ENCODE measurements around the gene EPS8L3. TPM values are rescaled to one million over a fixed set of nuclear protein-coding genes. Genes with fewer than 3 reads are reported as not detected.

Gene EPS8L3
- total and polyA plus RNA-seq, 2 donors (not counting 3 experiments of a cell fraction or from before 2014, with no cell fraction given) = not detected

- Histone ChIP-seq H3K27me3 (ENCODE audit: control insufficient read depth in 2 of 2, insufficient read depth in 2 of 2, low read length in 2 of 2) (no peaks in the 10 kb centered on the region), H4K20me1 (replicated peaks; ENCODE audit: control insufficient read depth, extremely low read depth, insufficient read depth, low read length) (no peaks in the 10 kb centered on the region), H3K79me2 (ENCODE audit: control insufficient read depth, insufficient read depth, low read length) (no peaks in the 10 kb centered on the region), H3K4me1 (ENCODE audit: control insufficient read depth, extremely low read depth, insufficient read depth, low read length) (peaks cover 38% of the 10 kb centered on the region), H3K27ac (ENCODE audit: insufficient read depth, low read depth, low read length) (no peak overlapping the region), H3K9me3 (replicated peaks; ENCODE audit: control insufficient read depth, insufficient read depth, low read length) (no peaks in the 10 kb centered on the region), H3K9ac (replicated peaks; ENCODE audit: extremely low read depth, insufficient read depth, low read length) (no peak overlapping the region), H2AFZ (ENCODE audit: low read depth, low read length) (no peak overlapping the region), H3K36me3 (ENCODE audit: control insufficient read depth in 2 of 2, extremely low read depth in 1 of 2, insufficient read depth in 2 of 2, low read length in 2 of 2) (no peaks in the 10 kb centered on the region), H3K4me3 (replicated peaks in 1 of 3; ENCODE audit: insufficient read depth in 1 of 3, low read depth in 1 of 3, low read length in 3 of 3) (no peak overlapping the region), H3K9me1 (replicated peaks; ENCODE audit: control insufficient read depth, extremely low read depth, insufficient read depth, low read length) (no peaks in the 10 kb centered on the region), H3K4me2 (ENCODE audit: insufficient read depth, low read length) (no peak overlapping the region)
- CTCF ChIA-PET = interaction anchor here (0.6 to 6.2 kb wide), 9 partner anchors 11 to 221 kb away, joined by 3 to 329 read pairs (median 6); partner anchors contain the start of gene AHCYL1
- no peak for FAIRE-seq
- intact Hi-C loops (cut with micrococcal nuclease) (loop anchor here (5.0 kb wide), 1 partner anchor 143 kb away; no protein-coding TSS in a partner anchor), dilution Hi-C loops (cut with MboI; ENCODE audit: extremely low pct_ligation_motif_present, low sequenced_read_pairs) (loop anchor here (25.0 kb wide), 1 partner anchor 223 kb away; no protein-coding TSS in a partner anchor)
- POLR2A ChIA-PET = no interaction called here
- TF ChIP-seq EZH2 (IDR thresholded peaks at IDR 0.05; ENCODE audit: borderline replicate concordance, low read depth, low read length, severe bottlenecking) = no peak
- no peak for TF ChIP-seq POLR2AphosphoS5 (IDR thresholded peaks at IDR 0.05; ENCODE audit: insufficient read depth, low read depth, low read length)
- no peak for TF ChIP-seq GATA2 (IDR thresholded peaks at IDR 0.05; ENCODE audit: insufficient read depth, insufficient read length, low read depth, low read length)
- no peak for DNase-seq (ENCODE audit: low read depth, low spot score)
- no TSS peak for BruUV-seq (replicated peaks)
These were observed 25.9 kb upstream of the EPS8L3 start for GRCh38 chr1:109789551-109790180.

GRCh38 chr1:109788695-109789521 is 25.2 kb upstream of the EPS8L3 start:
- Histone ChIP-seq H3K9ac (replicated peaks; ENCODE audit: extremely low read depth, insufficient read depth, low read length) (no peak overlapping the region), H4K20me1 (replicated peaks; ENCODE audit: control insufficient read depth, extremely low read depth, insufficient read depth, low read length) (no peaks in the 10 kb centered on the region), H3K36me3 (ENCODE audit: control insufficient read depth in 2 of 2, extremely low read depth in 1 of 2, insufficient read depth in 2 of 2, low read length in 2 of 2) (no peaks in the 10 kb centered on the region), H3K4me3 (replicated peaks in 1 of 3; ENCODE audit: insufficient read depth in 1 of 3, low read depth in 1 of 3, low read length in 3 of 3) (no peak overlapping the region), H3K27ac (ENCODE audit: insufficient read depth, low read depth, low read length) (no peak overlapping the region), H3K4me2 (ENCODE audit: insufficient read depth, low read length) (no peak overlapping the region), H3K9me1 (replicated peaks; ENCODE audit: control insufficient read depth, extremely low read depth, insufficient read depth, low read length) (no peaks in the 10 kb centered on the region), H3K4me1 (ENCODE audit: control insufficient read depth, extremely low read depth, insufficient read depth, low read length) (peaks cover 39% of the 10 kb centered on the region), H3K27me3 (ENCODE audit: control insufficient read depth in 2 of 2, insufficient read depth in 2 of 2, low read length in 2 of 2) (no peaks in the 10 kb centered on the region), H3K9me3 (replicated peaks; ENCODE audit: control insufficient read depth, insufficient read depth, low read length) (no peaks in the 10 kb centered on the region), H2AFZ (ENCODE audit: low read depth, low read length) (no peak overlapping the region), H3K79me2 (ENCODE audit: control insufficient read depth, insufficient read depth, low read length) (no peaks in the 10 kb centered on the region)
- DNase-seq (ENCODE audit: low read depth, low spot score) = no peak
- BruUV-seq (replicated peaks) = no TSS peak
- ChIA-PET POLR2A (no interaction called here), CTCF (interaction anchor here (0.6 to 17.2 kb wide), 8 partner anchors 11 to 193 kb away, joined by 3 to 807 read pairs (median 6); partner anchors contain the start of gene AHCYL1)
- dilution Hi-C loops (cut with MboI; ENCODE audit: extremely low pct_ligation_motif_present, low sequenced_read_pairs) = loop anchor here (25.0 kb wide), 1 partner anchor 223 kb away; no protein-coding TSS in a partner anchor
- intact Hi-C loops (cut with micrococcal nuclease) = no loop called here
- peak; percentile 30 to 51 for TF ChIP-seq CTCF (IDR thresholded peaks at IDR 0.05; ENCODE audit: extremely low read depth in 1 of 2, insufficient read depth in 1 of 2, low read depth in 1 of 2, low read length in 2 of 2)
- TF ChIP-seq MAX (IDR thresholded peaks at IDR 0.05; ENCODE audit: insufficient read depth, insufficient read length) = no peak
- no peak for FAIRE-seq

All from endothelial cell of umbilical vein (primary cell).